GM19099 (cell line): ENCODE measurements around the gene PRDM15.

Experiments used
- POLR2A ChIP-seq: IDR thresholded peaks from 3 replicates; pipeline ENCODE4 v1.6.1; 2011; ENCODE audit warnings: low read depth; ENCODE audit not compliant: insufficient read length; ENCODE audit errors: extremely low read depth

Gene PRDM15

GRCh38 chr21:41834252-41834925, 44.8 kb downstream of the PRDM15 start:
- TF ChIP-seq POLR2A: no peak

- peak; percentile 54 for TF ChIP-seq POLR2A
Observed at GRCh38 chr21:41833497-41834115, 45.5 kb downstream of the PRDM15 start.

GRCh38 chr21:41832596-41833496, 46.3 kb downstream of the PRDM15 start:
- no peak for TF ChIP-seq POLR2A

GRCh38 chr21:41831866-41832595, 47.1 kb downstream of the PRDM15 start:
- no peak for TF ChIP-seq POLR2A

GRCh38 chr21:41831453-41831831, 47.7 kb downstream of the PRDM15 start:
- no peak for TF ChIP-seq POLR2A

- no peak for TF ChIP-seq POLR2A
Observed at GRCh38 chr21:41830764-41831452, 48.2 kb downstream of the PRDM15 start.

GRCh38 chr21:41830145-41830707, 48.9 kb downstream of the PRDM15 start:
- no peak for TF ChIP-seq POLR2A

- no peak for TF ChIP-seq POLR2A
Observed at GRCh38 chr21:41828884-41829360, 50.2 kb downstream of the PRDM15 start.

- TF ChIP-seq POLR2A: no peak
Observed at GRCh38 chr21:41827951-41828883, 50.9 kb downstream of the PRDM15 start.

- TF ChIP-seq POLR2A: no peak
Observed at GRCh38 chr21:41825881-41826280, 53.3 kb downstream of the PRDM15 start.

GRCh38 chr21:41825216-41825615, 53.9 kb downstream of the PRDM15 start:
- TF ChIP-seq POLR2A: no peak

- TF ChIP-seq POLR2A: no peak
Observed at GRCh38 chr21:41824466-41825207, 54.5 kb downstream of the PRDM15 start.
